Subcutaneous adipose tissue (tissue), 4 donors: ENCODE results near the gene LRRC53. TPM values are rescaled to one million over a fixed set of nuclear protein-coding genes. Genes with fewer than 3 reads are reported as not detected.

Source experiments
- CTCF ChIP-seq: fragments of 450-650 bp; IDR thresholded peaks from one replicate; pipeline ENCODE4 v1.5.1; 2016; ENCODE audit warnings: low read depth, mild to moderate bottlenecking, control low read depth, antibody characterized with exemption, moderate library complexity
- total RNA-seq, 4 donors: library from RNA; depleted of rRNA; stranded (reverse); fragments of >200 nt; gene quantifications; one replicate each; pipeline ENCODE4 v1.1.0, GENCODE V29; 2016

Gene LRRC53
- total RNA-seq, 4 donors from 2014 or later, result not detected

- no peak for TF ChIP-seq CTCF
These were observed 18.5 kb upstream of the LRRC53 start for GRCh38 chr1:74530892-74531291.

- no peak for TF ChIP-seq CTCF
These were observed 15.7 kb upstream of the LRRC53 start for GRCh38 chr1:74528123-74528522.

GRCh38 chr1:74526708-74527107, 14.3 kb upstream of the LRRC53 start:
- no peak for TF ChIP-seq CTCF

- TF ChIP-seq CTCF, result no peak
These were observed 11.6 kb upstream of the LRRC53 start for GRCh38 chr1:74523873-74524480.

GRCh38 chr1:74522148-74522547, 9.7 kb upstream of the LRRC53 start:
- no peak for TF ChIP-seq CTCF

GRCh38 chr1:74517599-74518051, 5.2 kb upstream of the LRRC53 start:
- TF ChIP-seq CTCF, result no peak

GRCh38 chr1:74513411-74514300, 1.2 kb upstream of the LRRC53 start:
- TF ChIP-seq CTCF, result no peak
